ENCODE measurements around the gene C2orf76. TPM values are rescaled to one million over a fixed set of nuclear protein-coding genes. Genes with fewer than 3 reads are reported as not detected.
A peak's percentile ranks its signal among the peaks of the same experiment; 100 is the strongest.

The C2orf76 gene
- total RNA-seq, 2 donors from 2014 or later: 9.9 to 11.5 TPM

- intact Hi-C loops (cut with DNase I): no loop called here
- ATAC-seq: no peak
Observed at GRCh38 chr2:119308793-119309330, 57.8 kb downstream of the C2orf76 start.

GRCh38 chr2:119307419-119308140 lies 59.1 kb downstream of the C2orf76 start:
- intact Hi-C loops (cut with DNase I): no loop called here
- ATAC-seq (no peak), DNase-seq (no peak)

More at GRCh38 chr2:119308793-119309330, 57.8 kb downstream of the C2orf76 start:
- no peak for DNase-seq

- ATAC-seq (peak; percentile 28 to 70), DNase-seq (no peak)
- intact Hi-C loops (cut with DNase I): no loop called here
Observed at GRCh38 chr2:119306196-119306590, 60.4 kb downstream of the C2orf76 start.

- DNase-seq (no peak), ATAC-seq (peak; percentile 38)
- intact Hi-C loops (cut with DNase I): no loop called here
Observed at GRCh38 chr2:119305497-119306195, 61.0 kb downstream of the C2orf76 start.

GRCh38 chr2:119304847-119305246 lies 61.8 kb downstream of the C2orf76 start:
- ATAC-seq (no peak), DNase-seq (no peak)
- intact Hi-C loops (cut with DNase I): no loop called here

- intact Hi-C loops (cut with DNase I): no loop called here
- ATAC-seq: no peak
- no peak for DNase-seq
Observed at GRCh38 chr2:119301413-119301812, 65.2 kb downstream of the C2orf76 start.

- intact Hi-C loops (cut with DNase I): no loop called here
- DNase-seq (no peak), ATAC-seq (no peak)
Observed at GRCh38 chr2:119295688-119296375, 70.8 kb downstream of the C2orf76 start.

GRCh38 chr2:119294671-119295070 lies 72.0 kb downstream of the C2orf76 start:
- ATAC-seq: no peak
- intact Hi-C loops (cut with DNase I): no loop called here
- no peak for DNase-seq

GRCh38 chr2:119293900-119294299 lies 72.7 kb downstream of the C2orf76 start:
- DNase-seq: no peak
- intact Hi-C loops (cut with DNase I): no loop called here
- peak; percentile 32 to 35 for ATAC-seq

- intact Hi-C loops (cut with DNase I): no loop called here
- ATAC-seq: no peak
- DNase-seq: no peak
Observed at GRCh38 chr2:119293254-119293653, 73.4 kb downstream of the C2orf76 start.

GRCh38 chr2:119292226-119292625 lies 74.4 kb downstream of the C2orf76 start:
- intact Hi-C loops (cut with DNase I): no loop called here
- DNase-seq (no peak), ATAC-seq (no peak)

GRCh38 chr2:119291588-119292167 lies 75.0 kb downstream of the C2orf76 start:
- no peak for DNase-seq
- no peak for ATAC-seq
- intact Hi-C loops (cut with DNase I): loop anchor here in 1 of 2 donors (2.0 kb wide), 2 partner anchors 279 to 411 kb away; no protein-coding TSS in a partner anchor

GRCh38 chr2:119290859-119291587 lies 75.6 kb downstream of the C2orf76 start:
- ATAC-seq (peak; percentile 87 to 90), DNase-seq (peak; percentile 91)
- intact Hi-C loops (cut with DNase I): loop anchor here in 1 of 2 donors (2.0 kb wide), 2 partner anchors 278 to 410 kb away; no protein-coding TSS in a partner anchor

- no peak for ATAC-seq
- DNase-seq: no peak
- intact Hi-C loops (cut with DNase I): loop anchor here (2.0 to 10.0 kb wide), 3 partner anchors 277 to 409 kb away; no protein-coding TSS in a partner anchor
Observed at GRCh38 chr2:119289642-119290041, 77.0 kb downstream of the C2orf76 start.

- intact Hi-C loops (cut with DNase I): loop anchor here in 1 of 2 donors (10.0 kb wide), 1 partner anchor 404 kb away; no protein-coding TSS in a partner anchor
- DNase-seq: no peak
- no peak for ATAC-seq
Observed at GRCh38 chr2:119289093-119289492, 77.5 kb downstream of the C2orf76 start.

GRCh38 chr2:119288576-119288975 lies 78.1 kb downstream of the C2orf76 start:
- no peak for ATAC-seq
- intact Hi-C loops (cut with DNase I): loop anchor here in 1 of 2 donors (10.0 kb wide), 1 partner anchor 404 kb away; no protein-coding TSS in a partner anchor
- no peak for DNase-seq

GRCh38 chr2:119286661-119287060 lies 80.0 kb downstream of the C2orf76 start:
- DNase-seq (no peak), ATAC-seq (no peak)
- intact Hi-C loops (cut with DNase I): loop anchor here in 1 of 2 donors (10.0 kb wide), 1 partner anchor 402 kb away; no protein-coding TSS in a partner anchor

- intact Hi-C loops (cut with DNase I): loop anchor here in 1 of 2 donors (10.0 kb wide), 1 partner anchor 399 kb away; no protein-coding TSS in a partner anchor
- peak; percentile 78 to 85 for ATAC-seq
- DNase-seq: peak; percentile 71
Observed at GRCh38 chr2:119283873-119284331, 82.7 kb downstream of the C2orf76 start.

All from left cardiac atrium (tissue), 4 donors.